GM10266 (cell line): Measurements from ENCODE around the gene CNDP1.
"Not testable (repeated sequence)": the region's sequence is repeated elsewhere in the genome, so short reads cannot be mapped to it uniquely, and the experiment has no call there.

Source experiments
- DNase-seq: peaks from one replicate; pipeline ENCODE4 v3.0.0; 2012; ENCODE audit errors: extremely low spot score
- CTCF ChIP-seq: IDR thresholded peaks from 2 replicates; pipeline ENCODE4 v1.5.1; 2012; ENCODE audit warnings: mild to moderate bottlenecking, low read depth; ENCODE audit not compliant: control insufficient read depth, insufficient read depth; ENCODE audit errors: missing control alignments

CNDP1 gene

GRCh38 chr18:74562131-74562730 is 27.9 kb downstream of the CNDP1 start:
- DNase-seq: no peak
- TF ChIP-seq CTCF: no peak

- TF ChIP-seq CTCF: no peak
- DNase-seq: no peak
These were observed 28.5 kb downstream of the CNDP1 start for GRCh38 chr18:74562775-74563174.

- no peak for TF ChIP-seq CTCF
- no peak for DNase-seq
These were observed 29.7 kb downstream of the CNDP1 start for GRCh38 chr18:74563999-74564398.

- DNase-seq: not testable (repeated sequence)
These were observed 30.9 kb downstream of the CNDP1 start for GRCh38 chr18:74565164-74565563.

- DNase-seq: not testable (repeated sequence)
These were observed 31.7 kb downstream of the CNDP1 start for GRCh38 chr18:74565993-74566392.

GRCh38 chr18:74567822-74568221 is 33.5 kb downstream of the CNDP1 start:
- no peak for TF ChIP-seq CTCF
- no peak for DNase-seq

GRCh38 chr18:74569401-74569800 is 35.1 kb downstream of the CNDP1 start:
- TF ChIP-seq CTCF: no peak
- no peak for DNase-seq

GRCh38 chr18:74570266-74570665 is 36.0 kb downstream of the CNDP1 start:
- TF ChIP-seq CTCF: no peak

More at GRCh38 chr18:74570266-74570665, 36.0 kb downstream of the CNDP1 start:
- no peak for DNase-seq
